NT2/D1 (cell line): ENCODE results near the gene RGS9.
"Not testable (repeated sequence)": the region's sequence is repeated elsewhere in the genome, so short reads cannot be mapped to it uniquely, and the experiment has no call there.

Experiments used
- DNase-seq: peaks from one replicate; pipeline ENCODE4 v3.0.0-alpha.2; 2011; ENCODE audit warnings: low read depth, low spot score
- H3K27me3 ChIP-seq: 2 replicates; pipeline ENCODE4 v1.6.0; 2011; ENCODE audit warnings: mild to moderate bottlenecking; ENCODE audit not compliant: insufficient read length, insufficient read depth
- H3K36me3 ChIP-seq: 2 replicates; pipeline ENCODE4 v1.6.1; 2011; ENCODE audit warnings: mild to moderate bottlenecking, low read length, mixed read lengths; ENCODE audit not compliant: insufficient read depth, insufficient read length
- H3K4me1 ChIP-seq: 2 replicates; pipeline ENCODE4 v1.5.1; 2011; ENCODE audit not compliant: insufficient read depth, insufficient read length
- H3K4me3 ChIP-seq: 2 replicates; pipeline ENCODE4 v1.5.1; 2011; ENCODE audit warnings: low read depth; ENCODE audit not compliant: insufficient read length
- H3K9ac ChIP-seq: 2 replicates; pipeline ENCODE4 v1.6.0; 2011; ENCODE audit warnings: low read depth; ENCODE audit not compliant: insufficient read length
- H3K9me3 ChIP-seq: 2 replicates; pipeline ENCODE4 v1.5.1; 2011; ENCODE audit warnings: mild to moderate bottlenecking, low read length; ENCODE audit not compliant: insufficient read depth
- SUZ12 ChIP-seq: IDR thresholded peaks from 2 replicates; pipeline ENCODE4 v1.6.1; 2011; ENCODE audit not compliant: insufficient read length, insufficient read depth; ENCODE audit errors: extremely low read depth
- YY1 ChIP-seq: IDR thresholded peaks from 2 replicates; pipeline ENCODE4 v1.6.1; 2011; ENCODE audit not compliant: insufficient read length, insufficient read depth
- ZNF274 ChIP-seq: IDR thresholded peaks from 2 replicates; pipeline ENCODE4 v1.6.1; 2011; ENCODE audit warnings: mild to moderate bottlenecking, low read depth, low read length

The RGS9 gene

DNA sequence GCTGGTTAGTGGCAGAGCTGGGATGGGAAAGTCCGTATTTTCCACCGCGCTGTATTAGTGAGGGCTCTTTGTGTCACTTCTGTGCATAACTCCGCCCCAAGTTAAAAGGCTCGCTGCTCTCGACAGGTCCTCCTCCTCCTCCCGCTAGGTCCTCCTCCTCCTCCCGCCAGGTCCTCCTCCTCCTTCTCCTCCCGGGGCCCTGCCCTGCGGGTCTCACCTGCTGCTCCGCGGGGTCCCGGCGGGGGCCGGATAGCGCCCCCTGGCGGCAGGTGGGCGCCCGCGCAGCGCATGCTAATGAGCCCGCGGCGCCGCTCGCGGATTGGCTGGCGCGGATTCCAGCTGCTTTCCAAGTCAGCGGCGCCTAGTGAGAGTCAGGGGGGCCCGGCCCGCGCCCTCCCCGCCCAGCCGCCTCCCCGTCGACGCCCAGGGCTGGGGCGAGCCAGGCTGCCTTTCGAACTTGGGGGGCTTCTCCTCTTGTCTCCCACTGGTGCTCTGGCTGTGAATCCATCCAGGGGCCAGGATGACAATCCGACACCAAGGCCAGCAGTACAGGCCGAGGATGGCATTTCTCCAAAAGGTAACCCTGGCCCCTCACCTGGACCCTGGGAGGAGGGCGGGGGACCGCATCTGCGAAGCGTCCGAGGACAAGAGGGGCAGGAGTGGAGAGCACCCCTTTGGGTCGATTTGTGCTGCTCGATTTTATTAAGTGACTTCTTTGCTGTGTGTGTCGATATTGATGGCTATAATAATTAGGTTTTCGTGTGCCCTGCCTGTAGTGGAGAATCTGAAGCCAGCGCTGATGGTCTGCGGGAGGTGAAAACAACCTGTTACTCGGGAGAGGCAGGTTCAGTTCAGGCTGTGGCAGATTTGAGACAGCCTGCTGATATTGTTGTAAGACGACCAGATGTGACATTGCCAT, at the start of gene RGS9:
Gene RGS9 (plus strand): TSS at position 350 of the 919 bp plus-strand sequence. CDS start 171 bp downstream, at position 521.
- H3K4me1 ChIP-seq: no peaks in the 10 kb centered on the region

DNA sequence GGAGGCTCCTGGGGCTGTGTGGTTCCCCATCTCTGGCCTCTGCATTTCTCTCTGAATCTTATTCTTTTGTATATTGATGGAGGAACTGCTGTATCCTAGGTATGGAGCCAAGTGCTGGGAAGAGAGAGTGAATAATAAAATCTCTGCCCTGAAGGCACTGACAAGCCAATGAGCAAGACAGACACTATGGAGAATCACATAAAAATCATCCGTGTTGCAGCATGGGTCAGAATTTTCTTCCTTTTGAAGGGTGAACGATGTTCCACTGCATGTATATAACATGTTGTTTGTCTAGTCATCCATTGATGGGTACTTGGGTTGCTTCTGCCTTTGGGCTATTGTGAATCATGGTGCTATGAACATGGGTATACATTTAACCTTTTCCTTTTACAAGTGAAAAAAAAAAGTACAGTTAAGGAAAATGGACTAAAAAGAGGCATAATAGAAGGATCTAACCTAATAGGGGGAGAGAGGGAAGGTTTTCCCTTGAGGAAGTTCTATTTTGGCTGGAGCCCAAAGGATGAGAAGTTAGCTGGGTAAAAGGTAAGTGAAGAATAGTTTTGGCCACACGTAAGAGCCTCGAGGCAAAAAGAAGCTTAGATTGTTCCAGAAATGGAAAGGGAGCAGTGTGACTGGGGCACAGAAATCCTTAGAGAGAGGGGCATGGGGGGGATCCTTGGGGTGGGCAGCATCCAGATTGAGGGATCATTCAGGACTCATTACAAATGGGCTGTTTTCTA, 48.4 kb upstream of the RGS9 start:
- no peak for TF ChIP-seq SUZ12
- no peak for TF ChIP-seq YY1
- no peak for TF ChIP-seq ZNF274
- Histone ChIP-seq H3K9ac (no peak overlapping the region), H3K4me1 (peaks cover 5% of the 10 kb centered on the region), H3K36me3 (no peaks in the 10 kb centered on the region), H3K9me3 (no peaks in the 10 kb centered on the region), H3K4me3 (no peak overlapping the region), H3K27me3 (no peaks in the 10 kb centered on the region)
- DNase-seq: no peak

More for the DNA sequence above, at the start of gene RGS9:
- DNase-seq: peak; percentile 56
- Histone ChIP-seq H3K4me3 (peak within 1 kb of the TSS; percentile 20), H3K27me3 (peaks cover 14% of the 10 kb centered on the region), H3K9me3 (no peaks in the 10 kb centered on the region), H3K9ac (peak within 1 kb of the TSS; percentile 68), H3K36me3 (no peaks in the 10 kb centered on the region)
- TF ChIP-seq SUZ12: no peak
- TF ChIP-seq YY1: no peak
- no peak for TF ChIP-seq ZNF274

GRCh38 chr17:65092262-65092661, 44.9 kb upstream of the RGS9 start:
- Histone ChIP-seq H3K9ac (no peak overlapping the region), H3K4me1 (no peaks in the 10 kb centered on the region), H3K36me3 (no peaks in the 10 kb centered on the region), H3K27me3 (no peaks in the 10 kb centered on the region), H3K9me3 (no peaks in the 10 kb centered on the region), H3K4me3 (no peak overlapping the region)
- TF ChIP-seq YY1 (no peak), SUZ12 (no peak), ZNF274 (no peak)
- DNase-seq: no peak

DNA sequence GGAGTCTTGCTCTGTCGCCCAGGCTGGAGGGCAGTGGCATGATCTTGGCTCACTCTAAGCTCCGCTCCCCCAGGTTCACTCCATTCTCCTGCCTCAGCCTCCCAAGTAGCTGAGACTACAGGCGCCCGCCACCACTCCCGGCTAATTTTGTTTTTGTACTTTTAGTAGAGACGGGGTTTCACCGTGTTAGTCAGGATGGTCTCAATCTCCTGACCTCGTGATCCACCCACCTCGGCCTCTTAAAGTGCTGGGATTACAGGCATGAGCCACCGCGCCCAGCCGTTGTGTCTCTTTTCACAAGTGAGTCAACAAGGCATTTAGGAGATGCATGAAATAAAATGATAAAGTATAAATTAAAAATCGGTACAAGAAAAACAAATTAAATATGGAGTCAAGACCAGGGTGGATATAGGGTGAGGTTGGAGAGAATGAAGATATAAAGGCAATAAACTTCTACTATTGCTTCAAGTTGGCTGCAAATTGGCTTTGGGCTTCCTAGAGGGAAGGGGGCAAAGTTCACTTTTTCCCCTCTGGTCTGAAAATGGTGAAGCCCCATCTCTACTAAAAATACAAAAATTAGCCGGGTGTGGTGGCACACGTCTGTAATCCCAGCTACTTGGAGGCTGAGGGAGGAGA, 44.3 kb upstream of the RGS9 start:
- DNase-seq, H3K4me1 ChIP-seq, H3K9ac ChIP-seq: not testable (repeated sequence)

DNA sequence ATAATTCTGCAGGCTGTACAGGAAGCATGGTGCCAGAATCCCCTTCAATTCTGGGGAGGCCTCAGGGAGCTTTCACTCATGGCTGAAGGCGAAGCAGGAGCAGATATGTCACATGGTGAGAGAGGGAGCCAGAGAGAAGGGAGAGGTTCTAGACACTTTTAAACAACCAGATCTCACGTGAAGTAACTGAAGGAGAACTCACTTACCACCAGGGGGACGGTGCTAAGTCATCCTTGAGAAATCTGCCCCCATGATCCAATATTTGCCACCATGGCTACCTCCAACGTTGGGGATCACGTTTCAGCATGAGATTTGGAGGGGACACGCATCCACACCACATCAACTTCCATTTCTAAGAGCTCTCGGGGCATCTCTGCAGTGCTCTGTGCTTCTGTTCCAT, 43.2 kb upstream of the RGS9 start:
- TF ChIP-seq YY1 (no peak), ZNF274 (no peak), SUZ12 (no peak)
- no peak overlapping the region for H3K9ac ChIP-seq
- H3K9me3 ChIP-seq: no peaks in the 10 kb centered on the region
- no peaks in the 10 kb centered on the region for H3K27me3 ChIP-seq
- H3K4me3 ChIP-seq: no peak overlapping the region
- no peak for DNase-seq
- no peaks in the 10 kb centered on the region for H3K4me1 ChIP-seq
- H3K36me3 ChIP-seq: no peaks in the 10 kb centered on the region

More for the DNA sequence above, 44.3 kb upstream of the RGS9 start:
- H3K27me3 ChIP-seq, H3K36me3 ChIP-seq, H3K4me3 ChIP-seq, H3K9me3 ChIP-seq: not testable (repeated sequence)

DNA sequence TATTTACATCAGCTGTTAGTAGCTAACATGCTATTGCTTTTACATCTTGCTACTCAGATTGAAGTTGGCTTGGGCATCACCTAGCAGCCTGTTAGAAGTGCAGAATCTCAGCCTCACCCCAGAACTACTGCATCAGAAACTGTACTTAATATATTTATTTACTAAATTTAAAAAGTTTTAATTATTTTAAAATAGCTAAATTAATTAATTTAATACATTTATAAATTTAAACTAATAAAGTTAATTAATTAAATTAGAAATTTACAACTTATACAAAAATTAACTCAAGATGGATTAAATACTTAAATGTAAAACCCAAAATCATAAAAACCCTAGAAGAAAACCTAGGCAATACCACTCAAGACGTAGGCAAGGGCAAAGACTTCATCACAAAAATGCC, 41.7 kb upstream of the RGS9 start:
- Histone ChIP-seq H3K9me3 (no peaks in the 10 kb centered on the region), H3K4me1 (peaks cover 3% of the 10 kb centered on the region), H3K4me3 (no peak overlapping the region), H3K27me3 (no peaks in the 10 kb centered on the region), H3K36me3 (no peaks in the 10 kb centered on the region), H3K9ac (no peak overlapping the region)
- no peak for TF ChIP-seq YY1
- no peak for TF ChIP-seq ZNF274
- no peak for TF ChIP-seq SUZ12
- DNase-seq: no peak

- not testable (repeated sequence) for H3K4me1 ChIP-seq, DNase-seq, H3K9me3 ChIP-seq, H3K27me3 ChIP-seq, H3K9ac ChIP-seq, H3K4me3 ChIP-seq, H3K36me3 ChIP-seq
These were observed 40.8 kb upstream of the RGS9 start for GRCh38 chr17:65096382-65096781.
